Psoas muscle (tissue), 8 donors: ENCODE measurements around the gene ZBTB7B. TPM values are rescaled to one million over a fixed set of nuclear protein-coding genes. Genes with fewer than 3 reads are reported as not detected.

Source experiments
- ATAC-seq, 4 donors: fragments of 200-7000 bp; cut with Tn5 transposase; one replicate each; pipeline ENCODE4 v1.9.1; 2020; ENCODE audit warnings: moderate library complexity in 3 of 4, mild to moderate bottlenecking in 2 of 4
- DNase-seq, 2 donors: peaks; one replicate each; pipeline ENCODE4 v3.0.0-alpha.2; 2020
- H3K27ac ChIP-seq: fragments of 200-600 bp; one replicate; pipeline ENCODE4 v1.8.0; 2022
- H3K27me3 ChIP-seq, 3 donors: fragments of 200-600 bp in 1 of 3; one replicate each; pipeline versions ENCODE4 v1.6.1 to v1.8.0; 2013 to 2022; ENCODE audit warnings: low read length in 2 of 3, mild to moderate bottlenecking in 2 of 3, moderate library complexity in 1 of 3; ENCODE audit not compliant: insufficient read depth in 3 of 3
- H3K36me3 ChIP-seq, 2 donors: fragments of 200-600 bp in 1 of 2; one replicate each; pipeline versions ENCODE4 v1.6.1 to v1.8.0; 2013 to 2022; ENCODE audit warnings: low read depth in 1 of 2, mild to moderate bottlenecking in 1 of 2, moderate library complexity in 1 of 2; ENCODE audit not compliant: insufficient read depth in 1 of 2
- H3K4me1 ChIP-seq: fragments of 200-600 bp; one replicate; pipeline ENCODE4 v1.8.0; 2022
- H3K4me3 ChIP-seq: fragments of 200-600 bp; one replicate; pipeline ENCODE4 v1.8.0; 2022; ENCODE audit warnings: mild to moderate bottlenecking
- H3K9me3 ChIP-seq: fragments of 200-600 bp; one replicate; pipeline ENCODE4 v1.8.0; 2022
- WGBS, 3 donors: extraction: QIAGEN DNeasy Blood & Tissue Kit; methylation state at CpG; one replicate each; pipeline versions ENCODE4 v1.1.6 to v1.1.7; 2013; 5-methylcytosine and 5-hydroxymethylcytosine counted together
- intact Hi-C, 2 donors: fragments of 100-400 bp; cut with DNase I; formaldehyde crosslinking; loops; one replicate each; pipeline versions ENCODE4 v1.11.0 to v1.14.2; 2022
- polyA plus RNA-seq, 3 donors: library from polyadenylated mRNA; stranded (reverse); fragments of 200-250 nt; gene quantifications; one replicate each; pipeline ENCODE4 v1.2.3, GENCODE V29; 2013
- total RNA-seq, 4 donors: library from RNA; stranded (reverse); fragmentation: NEBNext Ultra II Directional in 2 of 4; extraction: Animal tissue kit (Norgen Biotek cat#: 25700) in 2 of 4; gene quantifications; one replicate each; pipeline versions ENCODE4 v1.2.1 to v1.2.4, GENCODE V29; 2021 to 2023
- TF ChIP-seq, protein P1 (sequence below): fragments of 200-600 bp; IDR thresholded peaks from one replicate; pipeline ENCODE4 v1.8.0; 2022; ENCODE audit warnings: antibody characterized with exemption
- donor health status: healthy with polysubstance abuse.
- donor health status: DM: no; HTN: no; CAD: no; lungs with moderate emphysema.
- donor health status: Bipolar disorder and iron deficiency.
- donor health status: healthy.
- donor health status: DM: yes; HTN: yes; CAD: no.
- donor health status: DM: no; HTN: no; CAD: no.
- donor health status: DM: no; HTN: no; CAD: no.
- donor health status: DM: yes; HTN: yes; CAD: no.

ZBTB7B gene
- total and polyA plus RNA-seq, 7 donors: 20.2 to 97.9 (median 55.5) TPM

GRCh38 chr1:154998201-154998780, 4.3 kb upstream of the ZBTB7B start:
- Histone ChIP-seq H3K27me3 (no peaks in the 10 kb centered on the region), H3K4me3 (no peak overlapping the region), H3K9me3 (no peaks in the 10 kb centered on the region), H3K36me3 (no peaks in the 10 kb centered on the region), H3K27ac (no peak overlapping the region), H3K4me1 (peaks cover 15% of the 10 kb centered on the region)
- ATAC-seq: no peak
- WGBS, 3 donors: 49 to 63% (median 54%) methylated on average over 13 to 16 of the region's 16 CpGs
- intact Hi-C loops: no loop called here
- DNase-seq: peak in 1 of 2 donors; percentile 48
- TF ChIP-seq, protein P1, sequence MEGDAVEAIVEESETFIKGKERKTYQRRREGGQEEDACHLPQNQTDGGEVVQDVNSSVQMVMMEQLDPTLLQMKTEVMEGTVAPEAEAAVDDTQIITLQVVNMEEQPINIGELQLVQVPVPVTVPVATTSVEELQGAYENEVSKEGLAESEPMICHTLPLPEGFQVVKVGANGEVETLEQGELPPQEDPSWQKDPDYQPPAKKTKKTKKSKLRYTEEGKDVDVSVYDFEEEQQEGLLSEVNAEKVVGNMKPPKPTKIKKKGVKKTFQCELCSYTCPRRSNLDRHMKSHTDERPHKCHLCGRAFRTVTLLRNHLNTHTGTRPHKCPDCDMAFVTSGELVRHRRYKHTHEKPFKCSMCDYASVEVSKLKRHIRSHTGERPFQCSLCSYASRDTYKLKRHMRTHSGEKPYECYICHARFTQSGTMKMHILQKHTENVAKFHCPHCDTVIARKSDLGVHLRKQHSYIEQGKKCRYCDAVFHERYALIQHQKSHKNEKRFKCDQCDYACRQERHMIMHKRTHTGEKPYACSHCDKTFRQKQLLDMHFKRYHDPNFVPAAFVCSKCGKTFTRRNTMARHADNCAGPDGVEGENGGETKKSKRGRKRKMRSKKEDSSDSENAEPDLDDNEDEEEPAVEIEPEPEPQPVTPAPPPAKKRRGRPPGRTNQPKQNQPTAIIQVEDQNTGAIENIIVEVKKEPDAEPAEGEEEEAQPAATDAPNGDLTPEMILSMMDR: peak; percentile 22

GRCh38 chr1:154998818-154999570, 3.6 kb upstream of the ZBTB7B start:
- Histone ChIP-seq H3K36me3 (no peaks in the 10 kb centered on the region), H3K4me3 (peak overlapping the region; percentile 78), H3K4me1 (peaks cover 15% of the 10 kb centered on the region), H3K27me3 (no peaks in the 10 kb centered on the region), H3K9me3 (no peaks in the 10 kb centered on the region), H3K27ac (peak overlapping the region; percentile 91)
- no peak for ATAC-seq
- peak; percentile 76 to 80 for DNase-seq
- TF ChIP-seq, protein P1: peak; percentile 68
- intact Hi-C loops: loop anchor here in 1 of 2 donors (1.0 kb wide), 1 partner anchor 43 kb away; the partner anchor contains the start of gene PBXIP1
- 11 to 14% (median 12%) methylated on average over 35 to 40 of the region's 40 CpGs for WGBS, 3 donors

DNA sequence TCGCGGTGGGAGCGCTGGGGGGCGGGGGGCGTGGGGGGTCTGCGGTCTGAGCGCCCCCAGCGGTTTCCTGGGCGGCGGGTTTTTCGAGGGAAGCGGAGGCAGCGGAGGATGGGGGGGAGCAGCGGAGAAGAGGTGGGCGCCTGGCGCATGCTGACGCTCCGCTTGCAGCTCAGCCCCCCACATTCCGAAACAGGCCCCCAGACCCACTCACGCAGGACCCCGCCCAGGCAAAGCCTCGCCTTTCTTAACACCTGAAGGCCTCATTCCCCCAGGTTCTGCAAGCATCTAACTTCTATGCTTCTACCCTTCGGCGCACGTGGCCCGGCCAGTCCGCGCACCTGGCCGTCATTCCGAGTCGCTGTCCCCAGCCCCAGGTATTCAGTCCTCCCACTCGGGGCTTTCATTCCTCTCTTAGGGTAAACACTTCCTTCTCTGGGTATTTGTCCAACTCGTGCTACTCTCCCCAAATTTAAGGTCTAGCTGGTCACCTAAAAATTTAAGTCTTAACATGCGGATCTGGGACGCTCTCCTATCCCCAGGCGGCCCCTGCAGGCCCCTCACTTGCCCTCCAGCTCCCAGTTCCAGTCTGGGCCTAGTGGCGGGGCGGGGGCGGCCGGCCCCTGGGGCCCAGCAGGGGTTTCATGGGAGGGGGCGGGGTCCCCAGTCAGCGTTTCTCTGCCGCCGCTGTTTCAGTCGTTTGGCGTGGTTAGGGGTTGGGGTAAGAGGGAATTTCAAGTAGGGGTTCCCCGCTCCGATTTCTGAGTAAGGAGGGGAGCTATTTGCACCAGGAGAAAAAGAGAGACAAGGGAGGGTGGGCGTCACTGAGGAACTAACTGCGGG, 2.8 kb upstream of the ZBTB7B start:
- Histone ChIP-seq H3K4me3 (peak overlapping the region; percentile 78), H3K9me3 (no peaks in the 10 kb centered on the region), H3K27me3 (no peaks in the 10 kb centered on the region), H3K36me3 (no peaks in the 10 kb centered on the region), H3K4me1 (peaks cover 22% of the 10 kb centered on the region), H3K27ac (peak overlapping the region; percentile 91)
- DNase-seq (peak in 1 of 2 donors; percentile 60), ATAC-seq (no peak)
- TF ChIP-seq, protein P1: no peak
- WGBS, 3 donors: 1 to 2% (median 1%) methylated on average over 31 to 50 of the region's 50 CpGs
- intact Hi-C loops: loop anchor here (1.0 to 5.0 kb wide), 2 partner anchors 37 to 43 kb away; partner anchors contain the start of genes PBXIP1 (in 1 of the 2) and PYGO2 (in 1 of the 2)

DNA sequence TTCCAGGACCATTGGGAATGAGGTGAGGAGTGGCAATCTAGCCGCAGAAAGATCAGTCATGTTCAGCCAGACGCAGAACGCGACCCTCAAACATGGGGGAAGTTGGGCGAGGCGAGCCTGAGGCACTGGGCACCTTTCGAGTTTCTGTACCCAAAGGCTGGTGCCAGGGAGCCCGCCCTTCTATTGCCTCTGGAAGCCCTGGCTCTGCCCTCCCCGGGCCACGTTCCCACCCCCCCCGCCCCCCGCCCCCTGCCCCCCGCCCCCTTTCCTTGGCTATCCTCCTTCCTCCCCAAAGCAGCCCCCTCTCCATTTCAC, 2.2 kb upstream of the ZBTB7B start:
- peaks cover 28% of the 10 kb centered on the region for H3K4me1 ChIP-seq
- H3K9me3 ChIP-seq: no peaks in the 10 kb centered on the region
- ATAC-seq (no peak), DNase-seq (no peak)
- H3K27ac ChIP-seq: peak overlapping the region; percentile 91
- 0 to 1% (median 0%) methylated on average over 8 to 13 of the region's 13 CpGs for WGBS, 3 donors
- TF ChIP-seq, protein P1: no peak
- H3K4me3 ChIP-seq: peak overlapping the region; percentile 78
- no peaks in the 10 kb centered on the region for H3K36me3 ChIP-seq
- intact Hi-C loops: loop anchor here in 1 of 2 donors (5.0 kb wide), 1 partner anchor 38 kb away; the partner anchor contains the start of gene PYGO2
- no peaks in the 10 kb centered on the region for H3K27me3 ChIP-seq
